Hepatocyte (in vitro differentiated cells): ENCODE measurements around the gene MYO1D.
"Not testable (repeated sequence)": the region's sequence is repeated elsewhere in the genome, so short reads cannot be mapped to it uniquely, and the experiment has no call there.

ENCODE experiments used
- CTCF ChIP-seq: fragments of 200-600 bp; sonication (generic); IDR thresholded peaks from 2 replicates; pipeline ENCODE4 v1.5.1; 2016; ENCODE audit warnings: antibody characterized with exemption, mild to moderate bottlenecking; ENCODE audit not compliant: poor library complexity
- EZH2 ChIP-seq: fragments of 200-600 bp; sonication (generic); IDR thresholded peaks from 2 replicates; pipeline ENCODE4 v1.6.1; 2016; ENCODE audit warnings: antibody characterized with exemption, mild to moderate bottlenecking, borderline replicate concordance
- EZH2phosphoT487 ChIP-seq: fragments of 200-600 bp; sonication (generic); IDR thresholded peaks from one replicate; pipeline ENCODE4 v1.6.1; 2018; ENCODE audit warnings: antibody characterized with exemption, mild to moderate bottlenecking, low read depth, moderate library complexity; ENCODE audit not compliant: unreplicated experiment, severe bottlenecking

- not testable (repeated sequence) for TF ChIP-seq CTCF, EZH2, EZH2phosphoT487
Measured at GRCh38 chr17:32641514-32641913, 235.4 kb downstream of the MYO1D start.
